Ovary (tissue), 3 donors: ENCODE data around the gene PDP2.

Experiments
- EP300 ChIP-seq: sonication (generic); formaldehyde crosslinking; IDR thresholded peaks from one replicate; pipeline ENCODE4 v1.6.1; 2017; ENCODE audit warnings: antibody characterized with exemption
- POLR2A ChIP-seq: fragments of 450-650 bp; IDR thresholded peaks from one replicate; pipeline ENCODE4 v1.6.1; 2017; ENCODE audit warnings: antibody characterized with exemption, mild to moderate bottlenecking, moderate library complexity
- TF ChIP-seq, protein P1 (sequence below), 3 donors: fragments of 450-650 bp in 2 of 3; fragments of 200-600 bp in 1 of 3; IDR thresholded peaks; one replicate each; pipeline versions ENCODE4 v1.5.1 to v1.8.0; 2016 to 2022; ENCODE audit warnings: antibody characterized with exemption in 3 of 3, mild to moderate bottlenecking in 1 of 3
- donor health status: DM: no; HTN: no; CAD: no.

DNA sequence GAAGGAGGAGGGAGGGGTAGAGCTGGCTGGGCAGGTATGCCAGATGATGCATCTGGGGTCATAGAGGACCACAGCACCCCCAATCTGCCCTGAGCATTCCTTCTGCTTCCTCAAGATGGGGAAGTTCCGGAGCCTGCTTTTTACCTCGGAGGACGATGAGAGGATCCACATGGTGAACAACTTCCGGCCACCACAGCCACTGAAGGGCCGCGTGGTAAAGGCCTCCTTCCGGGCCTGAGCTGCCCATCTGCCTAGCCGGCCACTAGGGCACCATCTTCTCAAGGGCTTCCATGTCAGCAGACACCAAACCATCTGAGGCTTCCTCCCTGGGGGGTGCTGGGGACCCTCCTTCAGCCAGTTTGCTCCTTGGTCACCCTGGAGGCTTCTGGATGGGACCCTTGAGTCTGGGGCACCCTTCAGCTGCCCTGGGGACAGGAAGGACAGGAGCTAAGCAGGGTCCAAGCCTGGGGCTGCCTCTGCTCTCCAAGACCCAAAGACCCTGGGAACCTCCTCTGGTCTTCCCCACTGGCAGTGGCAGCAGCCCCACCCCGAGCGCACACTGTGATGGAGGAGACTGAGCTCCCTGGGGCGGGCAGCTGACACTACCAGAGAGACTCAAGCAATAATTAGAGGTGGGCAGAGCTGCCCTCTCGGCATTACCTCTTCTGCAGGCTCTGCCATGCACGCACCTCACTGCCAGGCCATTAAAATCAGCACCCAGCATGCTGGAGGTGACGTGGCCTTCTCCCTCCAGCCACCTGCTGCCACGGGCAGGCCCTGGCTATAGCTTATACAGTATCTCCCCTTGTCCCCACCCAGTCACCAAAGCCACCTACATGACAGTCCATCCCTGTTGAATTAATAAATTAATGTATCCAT is 26.8 kb upstream of the PDP2 start:
- TF ChIP-seq, protein P1, sequence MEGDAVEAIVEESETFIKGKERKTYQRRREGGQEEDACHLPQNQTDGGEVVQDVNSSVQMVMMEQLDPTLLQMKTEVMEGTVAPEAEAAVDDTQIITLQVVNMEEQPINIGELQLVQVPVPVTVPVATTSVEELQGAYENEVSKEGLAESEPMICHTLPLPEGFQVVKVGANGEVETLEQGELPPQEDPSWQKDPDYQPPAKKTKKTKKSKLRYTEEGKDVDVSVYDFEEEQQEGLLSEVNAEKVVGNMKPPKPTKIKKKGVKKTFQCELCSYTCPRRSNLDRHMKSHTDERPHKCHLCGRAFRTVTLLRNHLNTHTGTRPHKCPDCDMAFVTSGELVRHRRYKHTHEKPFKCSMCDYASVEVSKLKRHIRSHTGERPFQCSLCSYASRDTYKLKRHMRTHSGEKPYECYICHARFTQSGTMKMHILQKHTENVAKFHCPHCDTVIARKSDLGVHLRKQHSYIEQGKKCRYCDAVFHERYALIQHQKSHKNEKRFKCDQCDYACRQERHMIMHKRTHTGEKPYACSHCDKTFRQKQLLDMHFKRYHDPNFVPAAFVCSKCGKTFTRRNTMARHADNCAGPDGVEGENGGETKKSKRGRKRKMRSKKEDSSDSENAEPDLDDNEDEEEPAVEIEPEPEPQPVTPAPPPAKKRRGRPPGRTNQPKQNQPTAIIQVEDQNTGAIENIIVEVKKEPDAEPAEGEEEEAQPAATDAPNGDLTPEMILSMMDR (IDR thresholded peaks at IDR 0.05): no peak
- TF ChIP-seq EP300: no peak
- no peak for TF ChIP-seq POLR2A
